Stimulated activated CD8-positive, alpha-beta memory T cell treated with anti-CD3 and anti-CD28 coated beads, Interleukin-7, amount 100 ng/mL, for 48 hours (primary cell): ENCODE results near the gene SLC7A6OS.

Experiments
- DNase-seq, 2 donors: peaks; one replicate each; pipeline ENCODE4 v3.0.0-alpha.2; 2020; ENCODE audit warnings: low read depth in 1 of 2; ENCODE audit errors: extremely low read depth in 1 of 2

Gene SLC7A6OS

GRCh38 chr16:68345351-68345810, 34.6 kb upstream of the SLC7A6OS start:
- DNase-seq = no peak

DNA sequence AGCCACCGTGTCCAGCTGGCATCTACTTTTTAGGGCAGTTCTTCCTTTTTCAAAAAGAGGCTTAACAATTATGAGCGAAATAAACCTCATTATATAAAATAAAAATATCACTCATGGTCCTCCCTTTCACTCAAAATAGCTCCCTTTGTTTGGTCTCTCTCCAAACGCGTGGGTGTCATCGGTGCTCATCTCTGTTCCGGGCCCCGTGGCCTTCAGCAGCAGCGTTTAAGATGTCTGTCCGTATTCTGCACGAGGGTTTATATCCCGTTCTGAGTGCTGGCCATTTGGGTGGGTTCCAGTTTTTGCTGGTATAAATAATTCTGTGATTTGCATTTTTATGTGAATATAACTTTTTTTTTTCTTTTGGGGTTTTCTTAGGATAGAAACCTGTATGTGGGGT, 33.5 kb upstream of the SLC7A6OS start:
- DNase-seq = no peak

GRCh38 chr16:68343137-68343536, 32.4 kb upstream of the SLC7A6OS start:
- no peak for DNase-seq

DNA sequence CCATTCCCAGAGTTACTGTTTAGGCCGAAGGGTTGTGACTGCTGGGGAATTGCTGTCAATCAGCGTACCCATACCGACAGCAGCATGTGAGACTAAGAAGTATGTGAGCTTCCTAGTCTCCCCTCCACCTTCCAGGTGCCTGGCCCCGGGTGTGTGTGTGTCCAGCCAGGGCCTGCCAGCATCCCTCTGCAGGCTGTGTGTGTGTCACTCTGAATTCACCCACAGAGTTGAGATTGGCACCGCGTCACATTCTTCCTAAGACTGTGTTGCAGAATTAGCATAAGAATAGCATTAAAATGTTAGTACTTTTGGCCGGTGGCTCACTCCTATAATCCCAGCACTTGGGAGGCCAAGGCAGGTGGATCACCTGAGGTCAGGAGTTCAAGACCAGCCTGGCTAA, 31.9 kb upstream of the SLC7A6OS start:
- no peak for DNase-seq

DNA sequence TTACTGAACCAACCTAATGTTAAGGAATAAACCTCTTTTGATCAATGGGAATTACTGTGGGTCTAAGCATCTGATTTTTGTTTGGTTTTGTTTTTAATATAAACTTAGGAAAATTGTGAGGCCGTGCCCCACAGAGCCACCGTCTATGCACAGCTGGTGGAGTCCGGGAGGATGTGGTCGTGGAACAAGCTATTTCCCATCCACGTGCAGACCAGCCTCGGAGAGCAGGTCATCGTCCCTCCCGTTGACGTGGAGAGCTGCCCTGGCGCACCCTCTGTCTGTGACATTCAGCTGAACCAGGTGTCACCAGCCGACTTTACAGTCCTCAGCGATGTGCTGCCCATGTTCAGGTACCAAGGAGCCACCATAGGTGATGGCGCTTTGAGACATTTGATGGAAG, 28.5 kb upstream of the SLC7A6OS start:
- DNase-seq = no peak

DNA sequence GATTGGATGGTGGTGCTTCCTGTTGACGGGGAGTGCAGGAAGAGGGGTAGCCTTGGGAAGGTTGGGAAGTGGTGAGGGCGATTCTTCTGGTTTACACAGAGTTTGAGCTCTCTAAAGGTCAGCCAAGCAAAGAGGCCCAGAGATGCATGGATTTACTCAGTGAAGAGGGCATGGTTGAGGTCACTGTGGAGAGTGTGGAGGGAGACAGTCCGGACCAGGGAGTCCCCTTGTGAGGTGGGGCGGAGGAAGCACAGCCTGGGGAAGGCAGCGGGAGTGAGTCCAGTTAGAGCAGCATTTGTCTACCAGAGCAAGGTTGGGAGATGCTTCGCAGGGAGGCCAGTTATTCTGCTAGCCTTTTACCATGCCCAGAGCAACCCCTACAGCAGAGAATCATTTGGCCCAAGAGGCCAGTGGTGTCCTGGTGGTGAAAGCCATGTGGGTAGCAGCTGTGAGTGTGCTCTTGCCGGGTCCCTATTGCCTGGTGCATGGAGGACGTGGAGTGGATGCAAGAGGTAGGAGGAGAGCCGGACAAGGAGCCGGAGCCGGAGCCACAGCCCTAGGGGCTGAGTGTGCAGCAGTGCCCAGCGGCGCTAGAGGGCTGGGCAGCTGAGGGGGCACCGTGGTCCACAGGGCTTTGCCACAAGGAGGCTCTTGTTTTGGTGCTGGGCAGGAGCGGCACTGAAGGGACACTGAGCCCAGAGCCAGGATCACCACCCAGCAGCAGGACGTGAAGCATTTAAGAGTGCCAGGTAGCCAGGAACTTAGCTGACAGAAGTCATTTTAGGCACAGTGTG, 27.8 kb upstream of the SLC7A6OS start:
- DNase-seq = no peak

GRCh38 chr16:68335175-68335574, 24.4 kb upstream of the SLC7A6OS start:
- no peak for DNase-seq

DNA sequence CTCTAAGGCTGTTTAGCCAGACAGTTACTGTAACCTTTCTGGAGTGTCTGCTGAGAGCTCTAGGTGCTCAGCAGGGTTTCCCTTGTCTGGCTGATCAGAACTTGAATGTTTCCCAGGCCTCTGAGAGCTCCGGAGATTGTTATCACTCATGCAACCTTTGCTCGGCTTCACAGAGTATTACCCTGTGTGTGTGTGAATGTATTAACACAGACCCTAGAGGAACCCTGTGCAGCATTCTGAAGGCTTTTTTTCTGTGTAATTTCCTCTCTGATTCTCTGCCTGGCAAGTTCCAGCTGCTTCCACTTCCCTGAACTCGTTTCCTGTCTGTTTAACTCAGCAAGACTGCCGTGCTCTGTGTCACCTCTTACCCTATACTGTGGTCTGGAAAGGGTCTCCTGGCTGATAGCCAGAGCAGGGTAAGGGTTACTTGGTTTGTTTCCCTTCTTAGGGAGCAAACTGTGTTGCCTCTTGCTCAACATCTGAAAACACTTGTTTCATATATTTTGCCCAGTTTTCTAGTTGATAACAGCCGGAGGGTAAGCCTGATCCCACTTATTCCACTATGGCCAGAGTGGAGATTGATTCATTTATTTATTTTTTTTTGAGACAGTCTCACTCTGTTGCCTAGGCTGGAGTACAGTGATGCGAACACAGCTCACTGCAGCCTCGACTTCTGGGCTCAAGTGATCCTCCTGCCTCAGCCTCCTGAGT, 21.8 kb upstream of the SLC7A6OS start:
- no peak for DNase-seq

DNA sequence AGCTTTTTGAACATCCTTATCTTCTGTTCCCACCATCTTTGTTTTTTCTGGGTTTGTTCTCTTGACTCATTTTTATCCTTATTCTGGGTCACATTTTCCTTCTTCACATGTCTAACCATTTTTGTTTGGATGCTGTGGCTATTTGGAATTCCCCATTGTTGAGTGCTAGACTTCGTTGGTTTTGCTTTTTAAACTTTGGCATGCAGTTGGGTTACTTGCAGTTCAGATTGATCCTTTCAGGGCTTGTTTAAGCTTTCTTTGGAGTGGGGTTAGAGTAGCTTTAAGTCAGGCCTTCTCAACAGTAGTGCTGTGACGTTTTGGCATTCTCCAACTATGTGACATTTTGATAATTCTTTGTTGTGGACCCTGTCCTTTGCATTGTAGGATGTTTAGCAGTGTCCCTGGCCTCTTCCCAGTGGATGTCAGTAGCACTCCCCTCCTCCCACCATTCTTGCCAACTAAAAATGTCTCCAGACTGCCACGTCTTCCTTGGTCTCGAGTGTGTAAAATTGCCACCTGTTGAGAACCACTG, 21.2 kb upstream of the SLC7A6OS start:
- DNase-seq = no peak

DNA sequence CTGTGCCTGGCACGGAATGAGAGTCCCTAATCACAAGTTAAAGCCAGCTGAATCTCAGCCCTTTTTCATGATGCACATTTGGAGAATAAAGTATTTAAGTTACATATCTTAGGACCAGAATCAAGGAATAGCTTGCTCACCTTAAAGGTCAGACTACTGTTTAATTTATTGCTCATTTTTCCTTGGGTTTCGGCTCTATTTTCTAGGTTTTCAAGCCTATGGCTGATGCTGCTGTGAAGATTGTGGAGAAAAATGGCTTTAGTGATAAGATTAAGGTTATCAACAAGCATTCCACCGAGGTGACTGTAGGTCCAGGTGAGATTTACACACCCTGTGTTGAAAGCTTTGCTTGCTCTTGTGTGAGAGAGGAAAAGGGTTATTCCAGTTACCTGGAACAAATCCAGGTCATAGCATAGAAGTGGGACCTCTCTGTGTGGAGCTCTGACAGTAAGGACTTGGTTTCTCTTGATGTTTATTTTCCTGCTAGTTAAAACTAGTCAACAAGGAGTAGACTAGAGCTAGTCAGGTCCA, 18.2 kb upstream of the SLC7A6OS start:
- DNase-seq = no peak

- DNase-seq = peak; percentile 30 to 57
These were observed 17.6 kb upstream of the SLC7A6OS start for GRCh38 chr16:68328151-68328859.

DNA sequence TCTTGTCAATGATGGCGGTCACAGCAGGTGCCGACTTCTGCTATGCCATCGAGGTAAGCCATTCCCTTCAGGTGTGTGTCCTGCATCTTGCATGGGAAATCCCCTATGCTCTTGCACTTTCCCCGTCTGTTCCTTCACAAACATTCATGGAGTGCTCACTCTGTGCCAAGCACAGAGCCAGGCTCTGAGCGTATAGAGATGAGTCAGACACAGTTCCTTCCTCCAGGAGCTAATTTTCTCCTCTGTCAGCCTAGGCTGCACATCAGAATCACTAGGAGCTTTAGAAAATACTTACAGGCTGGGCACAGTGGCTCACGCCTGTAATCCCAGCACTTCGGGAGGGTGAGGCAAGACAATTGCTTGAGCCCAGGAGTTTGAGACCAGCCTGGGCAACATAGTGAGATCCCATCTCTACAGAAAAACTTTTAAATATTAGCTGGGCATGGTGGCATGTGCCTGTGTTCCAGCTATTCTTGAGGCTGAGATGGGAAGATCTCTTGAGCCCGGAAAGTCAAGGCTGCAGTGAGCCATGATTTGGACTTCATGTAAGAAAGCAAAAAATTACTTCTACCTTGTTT, 14.1 kb upstream of the SLC7A6OS start:
- DNase-seq = no peak

DNA sequence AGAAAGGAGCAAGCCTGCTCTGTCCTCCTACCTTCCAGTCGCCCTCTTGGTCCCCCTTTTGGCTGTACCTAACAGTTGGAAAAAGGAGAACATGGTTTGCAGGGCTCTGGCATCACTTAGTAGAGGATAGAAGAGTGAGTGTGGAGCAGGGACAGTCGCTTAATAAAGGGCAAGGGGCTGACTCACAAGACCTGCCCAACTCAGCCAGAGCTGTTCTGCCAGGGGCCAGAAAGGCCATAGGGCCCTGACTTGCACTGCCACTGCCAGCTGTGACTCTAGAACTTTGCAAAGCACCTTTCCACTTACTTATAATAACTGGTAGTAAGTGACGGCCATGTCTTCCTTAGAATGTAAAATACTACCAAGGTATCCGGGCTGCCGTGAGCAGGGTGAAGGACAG, 13.6 kb upstream of the SLC7A6OS start:
- DNase-seq = no peak

GRCh38 chr16:68319185-68319908, 8.6 kb upstream of the SLC7A6OS start:
- DNase-seq = peak; percentile 43 to 64

DNA sequence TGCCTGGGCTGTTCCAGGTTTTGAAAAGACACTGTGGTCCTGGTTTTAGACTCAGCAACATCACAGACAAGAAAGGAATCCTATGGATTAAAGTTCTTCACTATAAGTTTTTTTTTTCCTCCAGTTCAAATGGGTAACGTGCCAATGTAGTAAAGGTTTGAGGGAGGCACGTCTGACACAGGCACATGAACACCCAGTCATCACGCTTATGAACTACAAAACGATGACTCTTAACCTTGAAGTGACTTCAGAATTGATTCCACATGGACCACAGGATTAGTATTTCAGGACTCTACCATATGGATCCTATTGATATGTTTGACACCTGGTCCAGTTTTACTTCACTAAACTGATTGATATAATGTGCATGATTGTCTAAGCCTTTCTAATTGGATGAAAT, 2.4 kb upstream of the SLC7A6OS start:
- DNase-seq = no peak

GRCh38 chr16:68310437-68310773, 341 bp downstream of the SLC7A6OS start:
- DNase-seq = no peak

GRCh38 chr16:68309799-68310198, 947 bp downstream of the SLC7A6OS start:
- DNase-seq = no peak

GRCh38 chr16:68306633-68307032, 4.1 kb downstream of the SLC7A6OS start:
- DNase-seq = no peak

DNA sequence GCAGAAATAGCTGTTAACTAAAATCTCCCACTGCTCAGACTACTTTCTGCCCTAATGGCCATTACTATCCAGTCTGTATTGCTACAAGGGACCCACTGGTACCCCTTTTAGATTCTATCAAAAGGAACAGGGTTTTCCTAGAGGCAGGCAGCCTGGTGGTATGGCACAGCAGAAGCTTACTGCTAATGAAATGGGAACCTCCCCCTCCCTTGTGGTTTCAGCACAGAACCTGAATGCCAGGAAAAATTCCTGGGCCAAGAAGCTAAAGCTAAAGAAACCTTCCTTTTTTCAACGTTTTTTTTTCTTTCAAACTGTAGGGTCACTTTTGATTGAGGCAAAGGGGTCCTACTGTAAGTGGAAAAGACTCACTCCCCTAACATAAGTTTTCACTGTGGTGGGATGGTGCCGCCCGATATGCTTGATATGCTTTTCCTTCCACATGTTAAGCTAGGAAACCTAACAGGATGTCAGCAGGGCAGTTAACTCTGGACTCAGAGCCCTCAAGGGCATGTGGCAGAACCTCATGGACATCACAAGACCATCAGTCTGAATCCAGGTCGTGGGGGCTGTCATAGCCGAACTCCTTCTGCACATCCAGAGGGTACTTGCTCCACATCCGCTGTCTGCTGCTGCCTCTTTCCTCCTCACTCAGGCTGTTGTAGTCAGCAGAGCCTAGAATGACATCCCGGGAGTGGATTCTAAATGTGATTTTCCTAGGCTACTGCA, 9.8 kb downstream of the SLC7A6OS start:
- DNase-seq = no peak
